NAMALWA (cell line): Measurements from ENCODE around the gene PARD3B.
"Not testable (repeated sequence)": the region's sequence is repeated elsewhere in the genome, so short reads cannot be mapped to it uniquely, and the experiment has no call there.

Experiments
- DNase-seq: peaks from one replicate; pipeline ENCODE4 v3.0.0-alpha.2; 2015; ENCODE audit warnings: low spot score

Gene PARD3B

DNA sequence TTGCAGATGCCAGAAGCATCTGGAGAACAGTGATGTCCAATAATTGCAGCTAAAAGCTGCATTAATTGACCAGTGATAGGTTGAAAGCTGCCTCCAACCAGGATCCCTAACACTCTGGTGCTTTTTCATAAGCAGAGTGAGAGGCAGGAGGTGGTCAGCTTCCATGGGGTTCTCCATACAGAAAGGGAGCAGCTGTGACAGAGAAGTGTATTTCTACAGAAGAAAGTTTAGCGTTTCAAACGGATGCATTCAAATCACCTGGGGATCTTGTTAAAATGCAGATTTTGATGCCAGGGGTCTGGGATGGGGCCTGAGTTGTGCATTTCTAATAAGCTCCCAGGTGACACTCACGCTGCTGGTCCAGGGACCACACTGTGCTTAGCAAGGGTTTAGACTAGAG lies 920.5 kb downstream of the PARD3B start:
- DNase-seq: no peak

DNA sequence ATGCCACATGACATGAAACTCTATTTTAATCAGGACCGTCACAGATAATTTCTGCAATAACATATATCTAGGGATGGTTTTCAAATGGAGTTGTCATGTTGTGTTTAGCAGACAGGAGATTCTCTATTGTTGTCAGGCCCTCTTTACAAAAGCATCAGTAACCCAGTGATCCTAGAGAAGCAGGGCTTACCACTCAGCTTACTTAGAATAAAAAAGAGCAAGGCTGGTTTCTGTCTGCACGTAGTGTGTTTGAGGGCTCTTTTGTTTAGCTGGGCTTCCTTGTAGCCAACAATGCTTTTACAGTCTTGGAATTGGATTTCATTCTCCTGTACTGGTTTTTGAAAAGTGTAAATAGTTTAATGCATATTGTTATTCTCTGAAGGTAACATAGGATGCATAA lies 926.5 kb downstream of the PARD3B start:
- no peak for DNase-seq

DNA sequence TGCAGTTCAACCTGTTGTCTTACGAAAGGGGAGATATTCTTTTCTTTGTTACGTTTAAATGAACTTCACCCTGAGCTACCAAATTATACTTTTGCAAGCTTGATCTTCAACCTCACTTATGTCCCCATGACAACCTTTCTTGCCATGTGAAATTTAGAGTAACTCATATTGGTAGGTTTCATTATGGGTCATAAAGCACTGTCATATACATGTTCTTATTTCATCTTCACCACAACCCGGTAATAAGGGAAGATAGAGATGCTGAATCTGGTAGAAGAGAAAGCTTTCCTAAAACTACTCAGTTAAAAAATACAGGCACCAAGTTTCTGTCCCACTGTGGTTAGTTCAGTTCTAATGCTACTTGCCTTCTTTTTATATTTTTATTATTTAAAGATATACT lies 928.5 kb downstream of the PARD3B start:
- no peak for DNase-seq

DNA sequence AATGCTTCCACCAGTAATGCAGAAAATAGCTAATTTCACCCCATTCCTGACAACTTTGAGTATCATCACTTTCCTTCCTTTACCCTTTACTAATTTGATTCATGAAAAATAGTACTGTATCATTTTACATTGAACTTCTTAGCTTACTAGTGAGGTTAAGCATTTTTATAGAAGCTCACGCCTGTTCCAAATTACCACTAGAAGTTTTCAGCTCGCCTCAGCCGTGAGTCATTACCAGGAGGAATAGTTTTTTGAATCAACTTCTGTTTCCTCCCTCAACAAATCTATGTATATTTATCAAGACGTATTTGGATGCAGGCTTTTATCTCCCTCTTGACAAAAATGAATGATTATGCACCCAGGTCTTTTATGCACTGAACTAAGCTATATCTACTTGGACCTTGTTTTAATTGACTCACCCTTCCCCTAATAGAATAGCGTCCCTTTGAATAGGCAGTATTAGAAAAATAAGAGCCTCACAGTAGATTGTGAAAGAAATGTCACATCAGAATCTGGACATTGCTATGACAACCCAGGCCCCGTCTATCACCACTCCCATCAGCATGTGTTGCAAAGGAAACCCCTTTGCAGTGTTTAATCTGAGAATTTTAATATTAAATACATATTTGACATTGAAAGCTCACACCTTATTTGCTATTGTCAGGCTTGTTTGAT lies 929.6 kb downstream of the PARD3B start:
- no peak for DNase-seq

DNA sequence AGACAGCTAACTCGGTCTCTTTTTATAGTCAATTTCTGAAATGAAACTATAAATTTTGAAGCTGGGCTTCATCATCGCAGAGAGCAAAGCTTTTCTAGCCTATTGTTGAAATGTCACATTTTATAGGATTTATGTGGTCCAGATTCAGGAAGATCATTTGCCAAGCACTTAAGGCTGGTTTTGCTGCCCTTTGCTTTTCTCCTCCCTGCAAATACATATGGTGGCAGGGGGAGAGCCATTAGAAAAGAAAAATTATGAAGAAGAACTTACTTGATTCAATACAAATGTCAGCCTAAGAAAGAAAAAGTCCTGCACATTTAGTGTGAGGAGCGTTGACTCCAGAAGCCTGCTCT lies 930.1 kb downstream of the PARD3B start:
- DNase-seq: no peak

DNA sequence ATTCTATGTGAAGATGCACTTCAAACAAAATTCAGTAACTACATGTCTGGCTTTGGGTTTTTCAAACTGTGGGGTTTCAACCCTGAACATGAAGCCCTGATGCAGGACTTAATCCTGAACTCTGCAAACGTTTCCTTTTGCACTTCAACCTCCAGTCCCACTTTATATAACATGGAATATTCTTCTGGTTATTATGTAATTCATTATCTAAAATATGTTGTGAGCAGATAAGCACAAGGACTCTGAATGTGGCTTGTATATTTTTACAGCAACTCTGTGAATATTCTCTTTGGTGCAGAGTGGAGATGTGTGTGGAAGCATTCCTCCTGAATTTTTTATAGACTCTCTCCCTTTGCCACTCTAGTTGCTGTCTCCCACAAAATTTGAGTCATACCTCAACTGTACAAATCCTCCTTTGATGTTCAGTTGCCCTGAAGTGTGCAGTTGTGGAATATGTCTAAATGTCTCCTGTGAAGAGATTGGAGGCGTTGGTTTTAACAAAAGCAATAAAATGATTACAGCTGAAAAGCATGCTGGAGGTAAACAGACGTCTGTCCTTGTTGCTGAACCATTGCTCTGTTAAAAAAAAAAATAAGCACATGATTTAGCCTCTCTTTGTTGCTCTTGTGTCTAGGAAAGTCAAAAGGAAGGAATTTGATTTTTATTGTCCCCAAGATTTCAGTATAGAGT lies 931.9 kb downstream of the PARD3B start:
- no peak for DNase-seq

DNA sequence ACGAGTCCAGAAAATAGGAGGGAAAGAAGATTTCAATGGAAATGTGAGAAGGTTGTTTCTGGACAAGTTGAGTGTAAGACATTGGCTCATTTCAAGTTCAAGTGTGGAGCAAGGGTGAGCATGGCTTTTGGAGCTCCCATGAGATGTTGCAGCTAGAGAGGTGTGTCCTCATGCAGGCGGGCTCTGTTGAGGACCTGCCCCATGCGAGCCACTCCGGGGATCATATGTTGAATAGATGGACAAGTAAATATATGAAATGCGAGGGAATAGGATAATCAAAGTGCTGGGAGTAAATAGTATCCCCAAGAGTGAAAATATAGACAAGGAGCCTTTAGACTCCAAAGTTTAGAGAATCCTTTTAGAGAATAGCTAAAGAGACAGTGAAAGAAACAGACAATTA lies 936.6 kb downstream of the PARD3B start:
- no peak for DNase-seq

DNA sequence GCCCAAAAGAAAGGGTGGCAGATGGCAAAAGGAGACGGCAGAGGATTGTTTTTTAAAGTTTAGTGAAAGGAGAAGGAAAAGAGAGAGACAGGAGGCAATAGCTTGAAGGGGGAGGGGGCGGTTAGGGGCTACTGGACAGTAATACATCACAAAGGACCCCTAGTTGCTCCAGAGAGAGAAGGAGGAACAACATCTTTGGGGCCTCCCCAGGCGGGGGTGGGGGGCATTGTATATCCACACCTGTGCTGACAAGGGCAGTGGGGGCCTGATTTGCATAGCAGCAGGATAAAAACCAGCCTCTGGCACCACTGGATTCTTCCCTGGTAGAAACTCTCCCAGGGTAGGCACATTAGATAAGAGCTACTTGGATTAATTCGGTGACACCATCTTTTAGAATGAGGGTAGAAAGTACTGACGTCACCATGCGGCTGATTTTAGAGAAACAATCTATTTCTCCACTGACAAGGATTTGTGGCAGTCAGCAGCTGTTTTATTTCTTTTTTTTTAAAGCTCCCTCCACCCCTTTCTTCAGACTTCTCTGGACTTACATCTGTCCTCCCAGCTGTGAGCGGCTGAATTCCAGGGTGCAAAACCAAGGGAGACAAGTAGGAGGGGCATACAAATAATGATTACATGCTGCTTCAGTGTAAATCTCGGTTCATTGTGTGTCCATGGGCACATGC lies 937.3 kb downstream of the PARD3B start:
- no peak for DNase-seq

DNA sequence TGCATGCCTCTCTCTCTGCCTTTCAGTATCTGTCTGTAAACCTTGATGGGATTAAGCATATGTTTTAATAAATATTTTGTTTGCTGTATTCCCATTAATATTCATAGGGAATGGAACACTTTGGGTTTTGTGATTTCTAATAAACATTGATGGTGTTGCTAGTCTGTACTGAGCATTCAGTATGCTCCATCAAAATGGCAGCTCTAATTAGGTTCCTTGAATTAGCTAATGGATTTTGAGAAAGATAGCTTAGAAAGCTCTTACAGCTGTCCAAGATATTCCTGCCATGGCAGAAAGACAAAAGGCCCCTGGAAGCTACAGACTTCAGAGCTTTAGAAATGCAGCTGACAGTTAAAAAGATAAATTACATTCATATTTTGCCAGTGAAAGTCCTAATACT lies 937.8 kb downstream of the PARD3B start:
- no peak for DNase-seq

DNA sequence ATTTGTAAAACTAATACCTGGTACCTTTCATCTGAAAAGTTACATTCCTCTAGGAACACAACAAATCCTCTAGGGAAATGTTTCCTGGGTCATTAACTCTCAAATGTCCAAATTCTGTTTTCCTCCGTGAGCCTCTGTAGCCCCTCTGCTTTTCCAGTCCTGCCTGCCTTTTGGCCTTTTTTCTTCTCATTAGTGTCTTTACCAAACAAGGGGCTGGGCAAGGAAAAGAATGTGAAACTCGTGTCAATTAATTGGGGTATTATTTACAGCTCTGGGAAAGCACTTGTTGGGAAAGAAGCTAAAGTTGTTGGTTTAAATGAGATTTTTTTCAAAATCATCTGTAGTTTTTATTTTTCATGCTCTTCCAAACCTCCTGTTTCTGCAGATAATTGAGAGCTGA lies 938.9 kb downstream of the PARD3B start:
- DNase-seq: no peak

DNA sequence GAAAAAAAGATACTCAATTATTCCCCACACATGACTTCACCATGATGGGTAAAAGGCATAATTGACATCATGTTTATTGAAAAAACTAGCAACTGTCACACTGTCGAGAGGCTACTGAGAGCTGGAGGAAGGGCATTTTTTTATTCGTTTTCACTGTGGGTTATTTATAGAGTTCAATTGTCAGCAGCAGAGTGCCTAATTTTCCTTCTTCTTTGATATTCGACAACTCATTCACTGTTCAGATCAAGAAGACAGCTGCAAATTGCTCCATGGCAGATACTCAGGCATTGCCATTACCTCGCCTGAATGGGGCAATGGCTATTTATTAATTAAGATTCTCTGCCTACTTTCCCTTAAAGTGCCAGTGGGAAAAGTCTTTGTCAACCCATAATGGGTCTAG lies 939.5 kb downstream of the PARD3B start:
- DNase-seq: no peak

DNA sequence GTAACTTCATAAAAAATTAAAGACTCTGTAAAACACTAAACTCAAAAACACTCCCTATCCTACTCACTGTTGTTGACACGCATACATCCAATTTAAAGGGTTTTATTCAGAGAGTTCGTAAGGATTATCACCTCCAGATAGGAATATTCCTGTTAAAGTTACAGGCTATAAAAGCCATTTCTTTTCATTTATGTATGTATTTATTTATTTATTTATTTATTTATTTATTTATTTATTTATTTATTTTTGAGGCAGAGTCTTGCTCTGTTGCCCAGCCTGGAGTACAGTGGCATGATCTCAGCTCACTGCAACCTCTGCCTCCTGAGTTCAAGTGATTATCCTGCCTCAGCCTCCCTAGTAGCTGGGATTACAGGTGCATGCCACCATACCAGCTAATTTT lies 948.3 kb downstream of the PARD3B start:
- DNase-seq: not testable (repeated sequence)

DNA sequence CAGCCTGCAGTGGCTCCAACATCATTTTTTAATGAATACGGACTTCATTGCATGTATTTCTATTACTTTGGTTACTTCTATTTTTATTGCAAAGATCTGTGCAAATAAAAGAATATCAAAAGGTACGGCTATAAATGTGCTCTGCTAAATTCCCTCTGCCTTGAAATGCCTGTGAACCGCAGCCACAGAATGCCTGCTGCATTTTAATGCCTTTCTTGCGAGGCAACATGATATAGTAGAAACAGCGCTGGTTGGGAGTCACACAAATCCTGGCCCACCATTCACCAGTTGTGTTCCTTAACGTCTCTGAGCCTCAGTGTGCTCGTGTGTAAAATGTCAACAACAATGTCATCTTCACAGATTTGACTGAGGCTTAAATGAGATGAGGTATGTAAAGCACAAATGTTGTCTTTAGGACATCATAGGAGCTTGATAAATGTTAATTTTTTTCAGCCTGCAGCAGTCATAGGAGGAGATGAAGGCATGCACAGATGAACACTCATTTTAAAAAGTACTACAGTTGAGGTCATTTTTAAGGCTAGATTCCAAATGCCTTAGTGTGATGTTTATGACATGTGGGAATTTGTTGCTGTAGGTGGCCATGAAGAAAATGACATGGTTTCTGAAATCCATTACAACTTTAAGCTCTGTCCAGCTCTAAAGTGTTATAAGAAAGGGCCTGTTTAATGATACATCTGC lies 949.4 kb downstream of the PARD3B start:
- no peak for DNase-seq

DNA sequence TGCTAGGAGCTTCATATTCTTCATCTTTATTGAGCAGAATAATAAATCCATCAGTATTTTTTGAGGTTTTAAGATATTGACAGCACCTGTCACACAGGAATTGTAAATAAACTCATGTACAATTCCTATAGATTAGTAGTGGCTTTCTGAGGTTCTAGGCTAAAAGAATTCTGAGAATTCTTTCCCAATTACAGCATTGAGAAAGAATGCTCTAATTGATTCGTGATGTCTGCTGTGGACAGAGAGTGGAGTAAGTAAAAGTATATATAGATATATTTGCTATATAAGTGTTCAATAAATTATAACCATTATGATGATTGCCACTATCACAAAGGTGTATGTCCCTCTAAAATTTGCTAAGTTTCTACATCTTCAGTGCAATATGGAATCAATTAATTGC lies 950.5 kb downstream of the PARD3B start:
- DNase-seq: no peak

DNA sequence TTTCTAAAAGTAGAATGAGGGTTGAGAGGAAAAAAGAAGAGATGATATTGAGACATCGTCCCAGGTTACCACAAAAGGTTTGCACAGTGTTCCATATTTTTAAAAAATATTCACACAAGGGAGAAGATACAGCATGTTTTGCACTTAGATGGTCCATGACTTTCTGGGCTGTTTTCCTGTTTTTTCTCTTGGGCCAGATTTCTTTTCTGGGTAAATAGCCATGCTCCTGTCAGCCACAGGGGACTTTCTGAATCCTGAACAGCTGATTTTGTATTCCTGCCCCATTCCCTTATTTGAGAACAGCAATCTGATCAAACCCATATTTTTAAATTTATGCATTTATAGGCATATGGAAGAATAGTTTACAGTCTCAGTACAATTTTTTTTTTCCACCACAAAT lies 951.1 kb downstream of the PARD3B start:
- DNase-seq: no peak

DNA sequence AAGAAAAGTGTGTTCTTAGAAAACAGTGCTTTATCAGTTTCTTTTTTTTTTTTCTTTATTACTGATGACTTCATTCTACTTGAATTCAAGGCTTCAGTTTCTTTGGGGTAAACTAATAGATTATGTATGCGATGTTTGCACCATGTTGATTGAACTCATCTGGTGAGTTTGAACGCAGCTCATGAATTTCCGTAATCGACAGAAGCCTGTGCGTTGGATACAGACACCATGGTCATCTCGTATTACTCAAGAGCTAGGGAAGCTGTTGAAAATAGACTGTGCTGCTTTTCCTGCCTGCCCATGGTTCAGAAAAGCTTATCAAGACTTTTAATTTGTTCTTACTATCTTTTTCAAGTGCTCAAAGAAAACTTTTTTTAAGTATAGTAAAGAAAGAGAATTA lies 951.5 kb downstream of the PARD3B start:
- no peak for DNase-seq

DNA sequence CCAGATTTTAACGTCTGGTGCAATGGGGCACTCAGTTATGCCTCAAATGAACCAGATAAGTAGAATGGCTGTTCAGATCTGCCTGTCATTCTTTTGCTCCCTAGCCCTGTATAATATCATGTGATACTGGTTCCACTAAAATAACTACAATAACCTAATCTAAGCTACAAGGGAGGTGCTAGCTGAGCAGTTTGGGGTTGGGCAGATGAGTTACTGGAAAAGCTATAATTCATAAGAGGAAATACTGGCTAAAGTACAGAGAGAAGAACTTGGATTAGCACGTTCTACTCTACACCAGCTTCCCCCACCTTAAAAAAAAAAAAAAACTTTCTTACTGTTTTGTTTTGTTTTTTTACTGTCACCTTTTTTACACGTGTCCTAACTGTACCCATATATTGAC lies 953.7 kb downstream of the PARD3B start:
- no peak for DNase-seq

DNA sequence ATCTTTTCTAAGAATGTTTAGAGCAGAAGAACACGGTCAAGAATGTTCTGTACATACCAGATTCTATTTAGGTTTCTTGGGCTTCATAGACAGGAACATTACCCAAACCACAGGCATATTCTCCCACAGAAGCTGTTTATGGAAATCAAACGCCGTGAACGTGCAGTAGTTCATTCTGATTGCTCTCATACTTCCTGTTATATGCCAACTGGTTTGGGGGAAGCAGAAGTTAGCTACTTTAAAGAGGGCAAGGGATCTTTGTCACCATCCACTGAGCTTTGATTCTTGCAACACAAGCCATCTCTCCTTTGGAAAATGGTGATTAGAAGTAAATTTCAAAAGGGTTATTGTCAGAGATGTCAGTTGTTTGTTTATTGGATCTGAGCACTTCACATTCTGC lies 954.8 kb downstream of the PARD3B start:
- DNase-seq: no peak

DNA sequence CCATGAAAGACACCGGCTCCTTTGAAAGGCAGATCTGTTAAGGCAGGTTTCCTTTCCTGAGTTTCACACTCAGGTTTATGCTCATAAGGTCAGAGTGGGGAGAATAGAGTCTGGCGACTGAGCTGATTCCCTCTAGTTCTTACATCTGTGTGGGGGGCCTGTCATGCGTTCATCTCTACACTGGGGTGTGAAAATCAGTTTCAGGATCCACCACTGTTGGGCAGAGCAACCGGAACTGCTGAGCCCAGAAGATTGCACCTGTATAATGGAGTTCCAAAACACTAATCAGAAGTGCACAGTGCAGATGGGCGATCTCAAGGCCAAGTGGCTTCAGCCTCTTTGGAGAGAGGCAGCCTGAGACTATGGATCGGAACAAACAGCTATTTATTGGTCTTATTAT lies 955.7 kb downstream of the PARD3B start:
- DNase-seq: no peak

DNA sequence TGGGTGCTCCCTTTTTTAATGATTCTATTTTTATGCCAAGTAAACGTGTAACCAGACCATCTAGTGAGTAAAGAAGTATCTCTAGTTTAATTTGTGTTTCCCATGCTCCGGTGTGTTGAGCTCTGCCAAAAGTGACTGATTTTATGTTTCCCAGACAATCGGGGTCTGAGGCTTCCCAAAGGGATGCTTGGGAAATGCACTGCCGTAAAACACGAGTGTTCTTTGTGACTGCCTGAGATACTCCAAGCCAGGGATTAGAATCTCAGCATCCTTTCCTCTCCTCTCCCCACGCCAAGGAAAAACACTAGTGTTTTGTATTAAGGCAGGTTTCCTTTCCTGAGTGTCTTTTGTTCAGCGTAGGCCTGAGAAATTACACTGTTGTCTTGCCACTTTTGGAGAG lies 956.6 kb downstream of the PARD3B start:
- no peak for DNase-seq

DNA sequence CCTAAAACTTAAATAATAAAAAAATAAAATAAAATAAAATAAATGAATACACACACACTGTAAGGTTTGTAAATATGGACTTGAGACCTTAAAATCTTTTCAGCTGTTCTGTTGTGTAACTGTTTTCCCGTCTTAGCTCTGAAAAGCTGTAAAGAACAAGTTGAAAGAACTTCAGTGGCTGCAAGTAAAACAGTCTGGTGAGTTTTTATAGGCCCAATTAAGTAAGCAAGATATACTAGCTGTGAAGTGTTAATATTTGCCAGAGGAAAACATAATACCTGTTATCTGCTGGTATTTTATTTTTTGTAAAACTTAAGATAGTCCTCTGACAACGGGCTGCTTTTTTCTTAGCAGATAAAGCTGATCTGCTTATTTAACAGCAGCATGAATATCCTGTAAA lies 960.1 kb downstream of the PARD3B start:
- no peak for DNase-seq

DNA sequence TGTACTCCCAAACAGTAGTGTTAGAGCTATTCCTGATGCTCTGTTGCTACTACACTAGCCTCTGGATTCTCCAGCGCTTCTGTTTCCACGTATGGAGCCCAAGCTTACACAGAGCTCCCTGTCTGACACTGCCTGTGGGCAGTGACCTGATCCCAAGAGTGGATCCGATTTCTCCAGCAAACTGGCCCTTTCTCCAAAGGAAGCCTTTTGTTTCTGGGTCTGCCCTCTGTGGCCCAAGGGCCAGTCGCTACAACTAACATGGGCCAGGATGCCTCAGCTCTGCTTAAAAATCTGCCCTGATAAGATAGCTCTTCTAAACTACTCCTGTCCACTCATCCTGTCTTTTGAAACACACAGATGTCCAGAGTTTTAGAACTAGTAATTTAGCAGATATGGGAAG lies 964.4 kb downstream of the PARD3B start:
- DNase-seq: no peak

DNA sequence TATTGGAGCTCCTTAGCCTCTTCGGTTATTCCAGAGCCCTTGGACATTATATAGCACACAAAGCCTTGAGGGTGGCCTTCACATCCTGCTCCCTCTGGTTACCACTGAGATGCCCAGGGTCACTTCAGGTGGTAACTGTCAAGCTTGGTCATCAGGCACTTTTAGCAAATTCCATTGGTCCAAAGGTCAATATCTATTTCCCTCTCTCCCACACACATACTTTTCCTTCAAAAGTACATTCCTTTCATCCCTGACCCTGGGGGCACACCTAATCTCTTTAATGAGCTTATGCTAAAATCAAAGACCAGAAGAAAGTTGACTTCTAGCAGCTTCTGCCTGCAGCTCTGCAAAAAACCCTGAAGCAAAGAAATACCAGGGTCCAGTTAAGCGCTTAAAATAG lies 965.1 kb downstream of the PARD3B start:
- DNase-seq: no peak
